ENCODE data around the gene GPC1.

DNA sequence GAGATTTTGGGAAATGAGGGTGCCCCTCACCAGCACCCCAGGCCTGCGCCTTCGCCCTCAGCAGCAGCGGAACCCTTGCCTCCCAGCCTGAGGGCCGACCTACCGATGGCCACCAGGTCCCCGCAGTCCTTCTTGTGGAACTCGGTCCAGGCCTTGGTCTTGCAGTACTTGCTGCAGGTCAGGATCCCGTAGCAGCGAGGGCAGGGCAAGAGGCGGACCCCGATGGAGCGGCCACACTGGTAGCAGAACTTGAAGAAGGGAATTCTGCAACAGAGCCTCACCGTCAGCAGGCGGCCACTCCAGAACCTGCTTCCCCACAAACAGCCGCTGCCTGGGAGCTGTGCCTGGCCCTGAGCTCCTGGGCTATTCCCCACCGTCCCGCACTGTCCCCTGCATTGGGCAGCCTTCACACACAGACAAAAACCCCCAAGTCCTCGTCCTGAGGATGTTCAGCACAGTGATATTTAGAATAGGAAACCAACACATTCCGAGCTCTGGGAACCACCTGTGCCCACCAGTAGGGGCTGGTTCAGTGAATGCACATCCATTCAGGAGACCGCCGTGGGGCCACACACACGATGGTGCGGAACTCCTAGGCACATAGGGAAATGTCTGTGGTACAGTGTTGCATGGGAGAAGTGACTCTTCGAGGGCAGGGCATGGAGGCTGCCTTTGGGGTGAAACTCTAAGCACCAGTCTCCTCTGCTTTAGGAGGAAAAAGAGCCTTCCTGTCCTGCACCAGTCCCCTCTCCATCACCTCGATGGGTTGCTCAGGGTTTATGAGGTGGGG, 45.6 kb downstream of the GPC1 start:
- TF ChIP-seq, protein P1, sequence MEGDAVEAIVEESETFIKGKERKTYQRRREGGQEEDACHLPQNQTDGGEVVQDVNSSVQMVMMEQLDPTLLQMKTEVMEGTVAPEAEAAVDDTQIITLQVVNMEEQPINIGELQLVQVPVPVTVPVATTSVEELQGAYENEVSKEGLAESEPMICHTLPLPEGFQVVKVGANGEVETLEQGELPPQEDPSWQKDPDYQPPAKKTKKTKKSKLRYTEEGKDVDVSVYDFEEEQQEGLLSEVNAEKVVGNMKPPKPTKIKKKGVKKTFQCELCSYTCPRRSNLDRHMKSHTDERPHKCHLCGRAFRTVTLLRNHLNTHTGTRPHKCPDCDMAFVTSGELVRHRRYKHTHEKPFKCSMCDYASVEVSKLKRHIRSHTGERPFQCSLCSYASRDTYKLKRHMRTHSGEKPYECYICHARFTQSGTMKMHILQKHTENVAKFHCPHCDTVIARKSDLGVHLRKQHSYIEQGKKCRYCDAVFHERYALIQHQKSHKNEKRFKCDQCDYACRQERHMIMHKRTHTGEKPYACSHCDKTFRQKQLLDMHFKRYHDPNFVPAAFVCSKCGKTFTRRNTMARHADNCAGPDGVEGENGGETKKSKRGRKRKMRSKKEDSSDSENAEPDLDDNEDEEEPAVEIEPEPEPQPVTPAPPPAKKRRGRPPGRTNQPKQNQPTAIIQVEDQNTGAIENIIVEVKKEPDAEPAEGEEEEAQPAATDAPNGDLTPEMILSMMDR (IDR thresholded peaks at IDR 0.05) = no peak
- no peak for TF ChIP-seq POLR2A (IDR thresholded peaks at IDR 0.05)
